GM12873 (cell line): ENCODE measurements around the gene EIPR1.

Experiments used
- CTCF ChIP-seq: IDR thresholded peaks from 2 replicates; pipeline ENCODE4 v1.5.1; 2012; ENCODE audit warnings: low read depth, mild to moderate bottlenecking, moderate library complexity, low read length, control low read depth; ENCODE audit not compliant: insufficient read depth; ENCODE audit errors: missing control alignments

The EIPR1 gene

GRCh38 chr2:3146772-3147650 is 230.6 kb downstream of the EIPR1 start:
- TF ChIP-seq CTCF: no peak

- no peak for TF ChIP-seq CTCF
Observed at GRCh38 chr2:3146175-3146574, 231.4 kb downstream of the EIPR1 start.

GRCh38 chr2:3145471-3146021 is 232.1 kb downstream of the EIPR1 start:
- no peak for TF ChIP-seq CTCF

DNA sequence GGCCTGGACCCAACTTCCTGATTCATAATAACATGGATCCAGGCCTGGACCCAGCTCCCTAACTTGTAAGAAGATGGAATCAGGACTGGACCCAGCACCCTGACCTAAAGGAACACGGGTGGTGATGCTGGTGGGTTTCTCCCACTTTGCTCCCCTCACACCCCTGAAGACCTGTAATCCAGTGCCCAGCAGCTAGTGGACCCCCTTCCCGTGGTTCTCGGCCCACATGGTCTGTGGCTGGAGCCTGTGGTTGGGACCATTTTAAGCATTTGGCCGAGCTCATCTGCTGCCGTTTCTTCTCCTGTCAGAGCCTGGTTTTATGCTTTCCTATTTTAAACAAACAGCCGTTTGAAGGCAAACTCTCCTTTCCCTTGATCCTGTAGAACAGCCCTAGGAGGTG is 232.8 kb downstream of the EIPR1 start:
- TF ChIP-seq CTCF: no peak

DNA sequence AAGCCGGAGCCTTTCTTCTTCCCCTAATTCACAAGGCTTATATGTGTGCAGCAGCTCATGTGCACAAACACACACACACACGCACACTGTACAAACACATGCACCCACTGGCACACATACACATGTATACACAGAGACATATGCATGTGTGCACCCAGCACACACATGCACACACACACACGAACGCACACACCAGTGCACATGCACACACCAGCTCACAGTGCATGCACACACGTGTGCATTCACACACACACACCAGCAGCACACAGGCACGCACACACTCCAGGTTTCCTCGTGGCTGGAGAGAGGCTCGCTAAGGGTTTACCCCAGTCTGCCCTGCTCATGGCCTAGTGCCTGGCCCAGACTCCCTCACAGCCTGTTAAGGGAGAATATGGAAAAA is 234.0 kb downstream of the EIPR1 start:
- no peak for TF ChIP-seq CTCF

DNA sequence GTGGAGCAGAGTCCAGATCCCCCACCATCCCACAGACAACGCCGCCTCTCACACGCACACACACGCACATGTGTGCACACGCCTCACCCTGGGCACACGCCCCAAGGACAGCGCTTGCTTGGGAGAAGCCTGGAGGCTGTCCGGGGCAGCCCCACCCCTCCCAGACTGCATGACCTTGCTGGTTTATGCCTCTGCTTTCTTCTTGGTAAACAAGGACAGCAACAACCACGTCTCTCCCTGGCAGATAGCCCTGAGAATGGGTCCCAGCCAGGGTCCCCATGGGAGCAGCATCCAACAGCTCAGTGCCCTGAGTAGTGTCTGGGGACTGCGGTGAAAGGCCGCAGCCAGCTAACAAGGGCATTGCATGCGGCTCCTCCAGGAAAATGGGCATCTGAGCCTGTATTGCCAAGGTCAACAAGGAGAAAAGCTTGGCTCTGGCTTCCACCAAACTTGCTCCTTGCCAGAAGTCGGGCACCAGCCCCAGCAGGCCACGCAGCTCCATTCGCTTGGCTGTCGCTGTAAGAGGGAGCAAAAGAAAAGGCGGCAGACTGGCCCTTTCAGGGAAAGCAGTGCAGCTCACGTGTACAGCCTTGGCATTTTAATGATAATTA is 234.6 kb downstream of the EIPR1 start:
- TF ChIP-seq CTCF: no peak

DNA sequence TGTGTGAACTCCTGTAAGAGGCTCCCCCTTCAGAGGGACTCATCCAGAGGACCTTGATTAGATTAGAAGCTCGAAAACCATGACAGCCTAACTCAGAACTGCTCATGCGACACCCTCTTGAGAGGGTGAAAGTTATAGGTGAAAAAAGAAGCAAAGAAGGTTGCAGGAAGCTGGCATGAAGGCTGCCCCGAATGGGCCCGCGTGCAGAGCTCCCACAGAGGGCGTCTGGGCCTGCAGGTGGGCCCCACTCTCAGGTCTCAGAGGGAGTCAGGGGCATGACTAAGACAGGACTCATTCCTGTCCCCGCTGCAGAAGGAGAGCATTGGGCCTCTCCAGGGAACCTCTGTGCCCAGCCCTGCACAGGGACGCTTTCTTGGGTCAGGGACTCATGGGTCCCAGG is 235.4 kb downstream of the EIPR1 start:
- no peak for TF ChIP-seq CTCF
